Parathyroid adenoma (tissue), 2 donors: ENCODE measurements around the gene NPAS3.

Experiments
- H2AFZ ChIP-seq: fragments of 300-600 bp; sonication (generic); one replicate; pipeline ENCODE4 v1.7.0; 2017; ENCODE audit warnings: antibody characterized with exemption, mild to moderate bottlenecking
- H3K27ac ChIP-seq: fragments of 300-600 bp; sonication (generic); one replicate; pipeline ENCODE4 v1.7.0; 2017
- H3K27me3 ChIP-seq: fragments of 300-600 bp; sonication (generic); one replicate; pipeline ENCODE4 v1.7.0; 2017; ENCODE audit warnings: low read length; ENCODE audit not compliant: control insufficient read depth, insufficient read depth
- H3K36me3 ChIP-seq: fragments of 300-600 bp; sonication (generic); one replicate; pipeline ENCODE4 v1.7.0; 2017; ENCODE audit warnings: low read length; ENCODE audit not compliant: control insufficient read depth, insufficient read depth
- H3K4me1 ChIP-seq: fragments of 300-600 bp; sonication (generic); one replicate; pipeline ENCODE4 v1.7.0; 2017; ENCODE audit warnings: control low read depth
- H3K4me2 ChIP-seq: fragments of 300-600 bp; sonication (generic); one replicate; pipeline ENCODE4 v1.7.0; 2017; ENCODE audit warnings: low read length
- H3K4me3 ChIP-seq: fragments of 300-600 bp; sonication (generic); one replicate; pipeline ENCODE4 v1.7.0; 2017; ENCODE audit warnings: low read depth, low read length
- H3K79me2 ChIP-seq: fragments of 300-600 bp; sonication (generic); one replicate; pipeline ENCODE4 v1.7.0; 2017; ENCODE audit warnings: control low read depth
- H3K9ac ChIP-seq: fragments of 300-600 bp; sonication (generic); one replicate; pipeline ENCODE4 v1.7.0; 2017; ENCODE audit warnings: mild to moderate bottlenecking
- H3K9me3 ChIP-seq: fragments of 300-600 bp; sonication (generic); one replicate; pipeline ENCODE4 v1.7.0; 2017; ENCODE audit warnings: low read length; ENCODE audit not compliant: control insufficient read depth
- TF ChIP-seq, protein P1 (sequence below): fragments of 300-600 bp; sonication (generic); IDR thresholded peaks from one replicate; pipeline ENCODE4 v1.7.0; 2017; ENCODE audit warnings: antibody characterized with exemption, mild to moderate bottlenecking
- donor health status: primary hyperparathyroidism.

NPAS3 gene

DNA sequence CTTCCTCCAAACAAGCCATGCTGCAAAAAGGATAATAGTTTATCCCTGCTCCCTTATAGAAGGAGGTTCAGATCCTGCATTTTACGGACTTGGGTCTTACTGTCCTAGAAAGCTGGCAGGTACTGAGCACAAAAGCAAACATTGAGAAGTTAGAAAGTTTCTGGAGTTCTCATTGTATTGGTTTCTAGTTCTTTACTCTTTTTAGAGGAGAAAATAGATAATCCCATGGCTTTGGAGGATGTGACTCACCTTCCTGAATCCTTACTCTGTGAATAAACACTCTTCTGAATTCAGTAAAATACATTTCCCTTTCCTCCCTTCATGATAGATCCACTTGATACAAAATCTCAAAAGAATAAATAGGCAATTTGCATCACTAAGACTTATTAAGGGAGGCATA is 188.9 kb downstream of the NPAS3 start:
- TF ChIP-seq, protein P1, sequence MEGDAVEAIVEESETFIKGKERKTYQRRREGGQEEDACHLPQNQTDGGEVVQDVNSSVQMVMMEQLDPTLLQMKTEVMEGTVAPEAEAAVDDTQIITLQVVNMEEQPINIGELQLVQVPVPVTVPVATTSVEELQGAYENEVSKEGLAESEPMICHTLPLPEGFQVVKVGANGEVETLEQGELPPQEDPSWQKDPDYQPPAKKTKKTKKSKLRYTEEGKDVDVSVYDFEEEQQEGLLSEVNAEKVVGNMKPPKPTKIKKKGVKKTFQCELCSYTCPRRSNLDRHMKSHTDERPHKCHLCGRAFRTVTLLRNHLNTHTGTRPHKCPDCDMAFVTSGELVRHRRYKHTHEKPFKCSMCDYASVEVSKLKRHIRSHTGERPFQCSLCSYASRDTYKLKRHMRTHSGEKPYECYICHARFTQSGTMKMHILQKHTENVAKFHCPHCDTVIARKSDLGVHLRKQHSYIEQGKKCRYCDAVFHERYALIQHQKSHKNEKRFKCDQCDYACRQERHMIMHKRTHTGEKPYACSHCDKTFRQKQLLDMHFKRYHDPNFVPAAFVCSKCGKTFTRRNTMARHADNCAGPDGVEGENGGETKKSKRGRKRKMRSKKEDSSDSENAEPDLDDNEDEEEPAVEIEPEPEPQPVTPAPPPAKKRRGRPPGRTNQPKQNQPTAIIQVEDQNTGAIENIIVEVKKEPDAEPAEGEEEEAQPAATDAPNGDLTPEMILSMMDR: no peak
- Histone ChIP-seq H3K9me3 (peaks cover 2% of the 10 kb centered on the region), H3K9ac (no peak overlapping the region), H3K4me1 (no peaks in the 10 kb centered on the region), H3K27me3 (no peaks in the 10 kb centered on the region), H3K4me3 (no peak overlapping the region), H3K79me2 (no peaks in the 10 kb centered on the region), H3K36me3 (no peaks in the 10 kb centered on the region), H2AFZ (no peak overlapping the region), H3K4me2 (no peak overlapping the region), H3K27ac (no peak overlapping the region)

DNA sequence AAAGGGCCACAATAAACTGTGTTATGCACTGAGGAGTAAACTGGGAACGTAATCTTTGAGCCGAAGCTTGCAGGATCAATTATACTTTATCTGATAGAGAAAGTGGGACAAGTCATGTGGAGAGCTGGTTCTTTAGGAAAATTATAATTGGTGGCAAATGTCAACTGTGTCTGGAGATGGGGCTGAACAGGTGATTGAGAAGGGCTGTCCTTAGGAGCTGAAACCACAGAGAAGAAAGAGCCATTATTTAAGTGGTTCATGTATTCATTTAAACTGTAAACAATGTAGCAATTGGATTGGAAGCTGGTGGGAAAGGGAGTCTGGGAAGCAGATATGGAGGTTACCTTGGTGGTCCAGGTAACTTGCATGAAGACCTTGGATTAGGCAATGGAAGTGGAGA is 193.1 kb downstream of the NPAS3 start:
- no peak overlapping the region for H2AFZ ChIP-seq
- H3K9ac ChIP-seq: no peak overlapping the region
- H3K36me3 ChIP-seq: no peaks in the 10 kb centered on the region
- no peak overlapping the region for H3K4me3 ChIP-seq
- no peak overlapping the region for H3K4me2 ChIP-seq
- H3K27me3 ChIP-seq: no peaks in the 10 kb centered on the region
- no peak overlapping the region for H3K27ac ChIP-seq
- peaks cover 2% of the 10 kb centered on the region for H3K9me3 ChIP-seq
- H3K4me1 ChIP-seq: no peaks in the 10 kb centered on the region
- TF ChIP-seq, protein P1: no peak
- no peaks in the 10 kb centered on the region for H3K79me2 ChIP-seq

DNA sequence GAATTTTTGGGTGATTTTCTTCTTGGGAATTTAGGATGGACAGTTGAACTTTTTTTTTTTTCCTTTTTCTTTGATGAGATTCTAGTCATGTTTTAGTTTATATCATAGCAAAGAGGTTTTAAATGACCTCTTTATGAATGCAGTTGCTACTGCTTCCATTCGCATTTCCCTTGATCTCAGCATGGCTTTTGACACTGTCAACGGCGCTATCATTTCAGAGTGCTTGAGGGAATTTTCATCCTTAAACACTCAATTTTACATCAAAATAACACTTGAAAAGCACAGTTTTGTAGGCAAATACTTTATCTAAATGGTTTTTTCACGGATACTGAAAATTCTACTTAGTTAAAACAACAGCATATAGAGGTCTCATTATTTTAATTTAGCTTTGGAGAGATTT is 195.5 kb downstream of the NPAS3 start:
- TF ChIP-seq, protein P1: no peak
- Histone ChIP-seq H3K27me3 (no peaks in the 10 kb centered on the region), H3K9me3 (no peaks in the 10 kb centered on the region), H3K4me2 (no peak overlapping the region), H3K79me2 (no peaks in the 10 kb centered on the region), H2AFZ (no peak overlapping the region), H3K27ac (no peak overlapping the region), H3K36me3 (no peaks in the 10 kb centered on the region), H3K4me3 (no peak overlapping the region), H3K4me1 (no peaks in the 10 kb centered on the region), H3K9ac (no peak overlapping the region)

DNA sequence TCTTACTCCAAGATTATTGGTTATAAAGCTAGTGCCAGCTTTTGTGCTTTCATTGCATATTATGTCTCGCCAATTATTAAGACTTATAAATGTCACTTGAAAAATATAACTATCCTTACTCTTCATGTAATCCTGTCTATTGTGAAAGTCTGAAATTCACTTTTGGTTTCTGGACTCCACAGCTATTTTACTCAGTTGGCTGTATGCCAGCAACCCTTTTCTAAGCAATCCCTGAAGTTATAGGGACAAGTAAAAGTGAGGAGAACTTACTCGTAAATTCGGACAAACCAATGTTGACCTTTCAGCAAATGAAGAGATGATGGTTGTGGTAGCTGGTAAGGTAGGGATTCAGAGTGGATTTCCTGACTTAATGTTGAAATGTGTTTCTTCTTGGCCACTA is 196.3 kb downstream of the NPAS3 start:
- Histone ChIP-seq H3K4me2 (no peak overlapping the region), H2AFZ (no peak overlapping the region), H3K27ac (no peak overlapping the region), H3K4me3 (no peak overlapping the region), H3K27me3 (no peaks in the 10 kb centered on the region), H3K79me2 (no peaks in the 10 kb centered on the region), H3K9me3 (no peaks in the 10 kb centered on the region), H3K36me3 (no peaks in the 10 kb centered on the region), H3K4me1 (no peaks in the 10 kb centered on the region), H3K9ac (no peak overlapping the region)
- TF ChIP-seq, protein P1: no peak

DNA sequence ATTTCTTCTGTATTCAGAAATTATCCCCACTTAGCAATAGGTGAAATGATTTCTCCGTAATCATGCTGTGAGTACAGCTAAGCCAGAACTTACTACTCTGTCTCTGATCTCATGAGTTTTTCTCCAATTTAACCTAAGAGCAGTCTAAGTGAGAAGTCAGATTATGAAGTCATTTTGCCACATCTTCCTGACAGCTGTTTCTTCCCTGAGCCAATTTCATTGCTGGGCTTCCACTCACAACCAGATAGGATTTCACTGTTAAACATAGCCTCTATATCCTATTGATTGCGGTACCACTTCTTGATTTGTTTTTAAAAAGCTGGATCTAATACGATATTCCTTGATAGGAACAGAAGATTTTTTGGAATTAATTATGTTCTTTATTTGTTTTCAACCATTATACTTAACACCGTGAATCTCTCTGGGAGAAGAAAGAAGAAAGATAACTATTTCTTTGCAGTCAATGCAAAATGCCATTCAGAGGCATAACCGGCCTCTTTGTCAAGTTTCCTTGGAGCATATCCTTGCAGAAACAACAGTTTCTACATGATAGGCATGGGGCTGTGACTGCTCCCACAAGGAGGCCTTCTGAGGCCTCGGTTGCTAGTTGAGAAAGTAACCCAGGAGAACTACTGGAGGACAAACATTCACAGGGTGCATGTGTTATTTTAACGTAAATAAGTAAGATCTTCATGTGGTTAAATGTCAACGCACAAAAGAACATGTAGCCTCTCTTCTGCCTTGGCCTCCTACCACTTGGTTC is 212.2 kb downstream of the NPAS3 start:
- H3K27ac ChIP-seq: no peak overlapping the region
- no peaks in the 10 kb centered on the region for H3K4me1 ChIP-seq
- H3K9me3 ChIP-seq: no peaks in the 10 kb centered on the region
- no peaks in the 10 kb centered on the region for H3K27me3 ChIP-seq
- no peaks in the 10 kb centered on the region for H3K79me2 ChIP-seq
- H3K9ac ChIP-seq: no peak overlapping the region
- no peak overlapping the region for H3K4me3 ChIP-seq
- H3K36me3 ChIP-seq: no peaks in the 10 kb centered on the region
- H2AFZ ChIP-seq: no peak overlapping the region
- no peak overlapping the region for H3K4me2 ChIP-seq
- TF ChIP-seq, protein P1: no peak
